Left cardiac atrium (tissue), 4 donors: ENCODE results near the gene PLPP7. TPM values are rescaled to one million over a fixed set of nuclear protein-coding genes. Genes with fewer than 3 reads are reported as not detected.

Source experiments
- ATAC-seq, 2 donors: fragments of 200-7000 bp; cut with Tn5 transposase; one replicate each; pipeline ENCODE4 v1.9.1; 2020; ENCODE audit warnings: mild to moderate bottlenecking in 2 of 2, moderate library complexity in 2 of 2
- DNase-seq: peaks from one replicate; pipeline ENCODE4 v3.0.0-alpha.2; 2020
- intact Hi-C, 2 donors: fragments of 100-400 bp; cut with DNase I; formaldehyde crosslinking; loops; one replicate each; pipeline versions ENCODE4 v1.14.1 to v1.15.1; 2022 to 2023
- total RNA-seq, 2 donors: library from RNA; stranded (reverse); fragmentation: NEBNext Ultra II Directional; extraction: Animal tissue kit (Norgen Biotek cat#: 25700); gene quantifications; one replicate each; pipeline ENCODE4 v1.2.1, GENCODE V29; 2021
- donor health status: DM: no; HTN: yes; CAD: no.
- donor health status: DM: no; HTN: yes; CAD: no; lungs with severe emphysema.
- donor health status: DM: yes; HTN: yes; CAD: no.
- donor health status: Dilated cardiomyopathy.

PLPP7 gene
- total RNA-seq, 2 donors from 2014 or later = 82.7 to 108 TPM

DNA sequence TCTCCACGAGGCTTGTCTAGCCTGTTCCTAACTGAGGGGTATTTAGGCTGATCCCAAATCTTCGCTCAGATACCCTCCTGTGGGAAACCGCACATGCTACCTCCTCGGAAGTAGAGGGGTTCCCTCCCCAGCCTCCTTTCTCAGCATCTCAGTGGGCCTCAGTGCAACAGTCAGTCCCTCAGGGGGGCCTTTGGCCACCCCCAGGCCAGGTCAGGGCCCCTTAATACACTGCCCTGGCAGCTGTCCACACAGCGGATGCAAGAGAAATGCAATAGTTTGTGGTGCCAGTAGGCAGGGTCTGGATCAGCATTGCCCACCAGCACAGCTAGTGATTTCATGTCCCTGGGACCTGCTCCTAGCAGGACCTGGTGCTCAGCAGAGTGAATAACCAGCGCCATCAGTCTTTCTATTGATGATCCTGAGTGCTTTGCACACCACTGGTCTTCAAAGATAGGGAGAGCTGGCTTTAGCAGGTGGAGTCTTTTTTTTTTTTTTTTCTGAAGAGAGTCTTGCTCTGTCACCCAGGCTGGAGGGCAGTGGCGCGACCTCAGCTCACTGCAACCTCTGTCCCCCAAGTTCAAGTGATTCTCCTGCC, 7.5 kb downstream of the PLPP7 start:
- ATAC-seq (no peak), DNase-seq (no peak)
- intact Hi-C loops = loop anchor here in 1 of 2 donors (5.0 kb wide), 1 partner anchor 35 kb away; no protein-coding TSS in a partner anchor

DNA sequence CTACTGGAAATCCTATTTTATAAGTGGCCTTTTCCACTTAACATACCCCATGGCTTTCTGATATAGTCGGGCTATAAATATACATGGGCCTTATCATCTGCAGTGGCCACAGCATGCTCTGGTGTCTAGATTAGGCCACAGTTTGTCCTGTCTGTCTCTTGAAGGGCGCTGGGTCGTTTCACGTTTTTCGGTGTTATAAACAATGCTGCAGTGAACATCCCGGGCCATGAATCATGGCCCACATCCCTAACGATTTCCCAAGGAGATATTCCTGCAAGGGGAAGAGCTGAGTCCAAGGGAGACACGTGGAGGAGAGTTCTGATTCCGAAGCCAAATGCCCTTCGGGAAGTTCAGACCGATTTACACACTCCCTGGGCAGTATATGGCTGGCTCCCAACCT, 8.4 kb downstream of the PLPP7 start:
- DNase-seq = no peak
- intact Hi-C loops = loop anchor here in 1 of 2 donors (5.0 kb wide), 1 partner anchor 34 kb away; no protein-coding TSS in a partner anchor
- ATAC-seq = peak; percentile 62 to 71

DNA sequence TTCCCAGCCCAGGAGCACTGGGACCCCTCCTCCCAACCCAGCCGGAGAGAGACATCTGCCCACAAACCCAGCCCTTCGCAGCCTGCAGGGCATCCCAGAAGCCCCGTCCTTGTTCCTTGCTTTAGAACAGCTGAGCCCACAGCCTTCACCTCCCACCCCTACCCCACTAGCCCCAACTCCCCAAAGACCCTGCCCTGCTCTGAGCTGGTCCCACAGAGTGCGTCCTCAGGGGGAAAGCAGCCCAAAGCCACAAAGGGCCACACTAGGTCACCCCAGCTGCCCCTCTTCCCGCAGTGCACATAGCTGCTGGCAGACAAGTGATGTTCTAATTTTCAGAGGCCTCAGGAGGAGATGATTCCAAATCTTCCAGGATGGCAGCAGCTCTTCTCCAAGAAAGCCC, 8.8 kb downstream of the PLPP7 start:
- intact Hi-C loops = loop anchor here in 1 of 2 donors (5.0 kb wide), 1 partner anchor 34 kb away; no protein-coding TSS in a partner anchor
- DNase-seq (no peak), ATAC-seq (peak in 1 of 2 donors; percentile 3)

DNA sequence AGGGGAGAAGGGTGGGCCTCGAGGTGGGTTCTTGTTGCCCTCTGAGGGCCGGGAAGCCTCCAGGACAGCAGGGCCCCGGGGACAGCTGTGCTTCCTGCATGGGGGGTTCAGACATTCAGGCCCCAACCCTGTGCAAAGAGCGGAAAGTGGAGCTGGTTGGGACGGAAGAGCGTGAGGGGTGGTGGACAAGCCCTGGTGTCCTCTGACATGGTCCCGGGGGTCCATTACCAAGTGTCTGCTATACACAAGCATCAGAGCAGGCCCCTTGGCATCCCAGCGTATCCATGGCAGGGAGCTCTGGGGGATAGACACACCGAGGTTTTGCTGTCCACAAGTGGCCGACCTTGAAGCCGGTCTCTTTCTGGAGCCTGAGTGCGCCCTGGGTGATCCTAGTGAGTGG, 9.3 kb downstream of the PLPP7 start:
- intact Hi-C loops = loop anchor here in 1 of 2 donors (5.0 kb wide), 1 partner anchor 33 kb away; no protein-coding TSS in a partner anchor
- no peak for DNase-seq
- ATAC-seq = no peak

DNA sequence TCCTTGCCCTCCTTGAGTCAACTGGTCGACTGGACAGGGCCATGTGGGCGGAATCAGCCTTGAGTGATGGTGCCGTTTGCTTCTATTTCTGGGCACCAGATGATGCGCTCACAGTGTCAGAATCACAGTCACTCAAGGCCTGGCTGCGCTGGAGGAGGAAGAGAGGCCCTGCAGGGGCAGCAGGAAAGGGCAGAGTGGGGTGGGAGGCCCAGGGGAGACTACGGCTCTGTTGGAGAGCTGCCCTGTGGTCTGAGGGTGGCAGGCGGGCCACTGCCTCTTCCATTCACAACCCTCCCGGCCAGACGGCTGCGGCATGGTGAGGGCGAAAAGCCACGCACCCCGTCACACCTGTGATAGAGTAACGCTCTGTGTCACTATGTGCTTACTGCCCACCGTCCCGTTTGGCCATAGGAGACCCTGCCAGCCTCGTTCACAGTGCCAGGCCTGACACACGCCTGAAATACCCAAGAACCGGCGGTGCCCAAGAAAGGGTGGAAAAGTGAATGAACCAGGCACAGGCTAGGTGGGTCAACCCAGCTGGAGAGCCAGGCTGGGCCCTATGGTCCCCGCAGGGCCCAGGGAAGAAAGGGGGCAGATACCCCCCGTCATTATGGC, 9.9 kb downstream of the PLPP7 start:
- ATAC-seq (peak; percentile 64 to 75), DNase-seq (peak; percentile 64)
- intact Hi-C loops = loop anchor here in 1 of 2 donors (5.0 kb wide), 1 partner anchor 33 kb away; no protein-coding TSS in a partner anchor

DNA sequence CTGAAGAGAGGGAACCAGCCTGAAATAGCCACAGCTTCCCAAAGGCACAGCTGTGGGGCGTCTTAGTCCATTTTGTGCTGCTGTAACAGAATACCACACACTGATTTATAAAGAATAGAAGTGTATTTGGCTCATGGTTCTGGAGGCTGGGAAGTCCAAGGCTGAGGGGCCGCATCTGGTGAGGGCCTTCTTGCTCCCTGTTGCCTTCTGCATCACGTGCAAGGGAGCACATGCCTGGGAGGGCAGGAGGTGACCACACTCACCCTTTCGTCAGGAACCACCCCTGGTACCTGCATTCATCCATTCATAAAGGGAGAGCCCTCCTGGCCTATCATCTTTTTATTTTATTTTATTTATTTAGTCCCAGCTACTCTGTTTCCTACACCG, 10.4 kb downstream of the PLPP7 start:
- ATAC-seq = no peak
- intact Hi-C loops = loop anchor here in 1 of 2 donors (5.0 kb wide), 1 partner anchor 32 kb away; no protein-coding TSS in a partner anchor
- no peak for DNase-seq

DNA sequence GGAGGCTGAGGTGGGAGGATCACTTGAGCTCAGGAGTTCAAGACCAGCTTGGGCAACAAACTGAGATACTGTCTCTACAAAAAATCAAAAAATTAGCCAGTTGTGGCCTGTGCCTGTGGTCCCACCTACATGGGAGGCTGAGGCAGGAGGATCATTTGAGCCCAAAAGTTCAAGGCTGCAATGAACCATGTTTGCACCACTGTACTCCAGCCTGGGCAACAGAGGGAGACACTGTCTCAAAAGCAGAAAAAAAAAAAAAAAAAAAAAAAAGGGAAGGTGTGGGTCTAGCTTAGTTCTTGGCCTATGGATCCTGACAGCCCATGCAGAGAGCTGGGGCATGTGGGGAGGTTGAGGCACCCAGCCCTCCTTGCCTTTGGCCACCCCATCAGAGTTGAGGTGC, 10.9 kb downstream of the PLPP7 start:
- intact Hi-C loops = no loop called here
- ATAC-seq = no peak
- DNase-seq = no peak

DNA sequence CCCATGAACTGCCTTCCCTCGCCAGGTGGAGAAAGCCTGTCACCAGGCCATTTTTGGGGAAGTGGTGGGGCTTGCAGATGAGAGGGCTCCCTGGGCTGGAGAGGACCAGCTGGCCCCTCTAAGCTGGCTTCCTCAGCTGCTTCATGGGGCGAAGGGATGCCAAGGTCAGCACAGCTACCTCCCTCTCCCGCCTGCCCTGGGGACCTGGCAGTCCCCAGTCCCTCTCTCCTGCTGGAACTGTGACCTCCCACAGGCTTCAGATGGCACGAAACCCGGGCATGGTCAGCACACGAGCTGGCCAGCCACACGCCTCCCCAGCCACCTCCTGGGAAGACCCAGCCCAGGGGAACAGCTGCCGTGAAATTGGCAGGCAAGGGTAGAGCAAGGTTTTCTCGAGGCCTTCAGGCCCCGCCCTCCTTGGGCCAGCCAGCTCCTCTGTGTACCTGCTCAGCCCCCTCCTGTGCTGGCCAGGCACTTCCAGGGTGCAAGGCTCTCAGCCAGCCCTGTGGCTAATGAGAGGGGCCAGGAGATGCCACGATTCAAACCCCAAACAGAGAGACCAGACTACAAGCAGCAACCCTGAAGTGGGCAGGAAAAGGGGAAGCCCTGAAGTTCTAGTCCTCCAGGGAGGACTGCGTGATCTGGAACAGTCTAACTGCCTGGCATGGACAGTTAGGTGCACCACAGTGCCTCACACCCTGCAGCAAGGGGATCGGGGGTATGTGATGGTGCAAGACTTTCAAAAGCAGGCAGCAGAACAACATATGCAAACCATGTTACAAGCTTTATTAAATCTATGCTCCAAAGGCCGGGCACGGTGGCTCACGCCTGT, 12.9 kb downstream of the PLPP7 start:
- no peak for DNase-seq
- intact Hi-C loops = no loop called here
- peak; percentile 32 to 63 for ATAC-seq

DNA sequence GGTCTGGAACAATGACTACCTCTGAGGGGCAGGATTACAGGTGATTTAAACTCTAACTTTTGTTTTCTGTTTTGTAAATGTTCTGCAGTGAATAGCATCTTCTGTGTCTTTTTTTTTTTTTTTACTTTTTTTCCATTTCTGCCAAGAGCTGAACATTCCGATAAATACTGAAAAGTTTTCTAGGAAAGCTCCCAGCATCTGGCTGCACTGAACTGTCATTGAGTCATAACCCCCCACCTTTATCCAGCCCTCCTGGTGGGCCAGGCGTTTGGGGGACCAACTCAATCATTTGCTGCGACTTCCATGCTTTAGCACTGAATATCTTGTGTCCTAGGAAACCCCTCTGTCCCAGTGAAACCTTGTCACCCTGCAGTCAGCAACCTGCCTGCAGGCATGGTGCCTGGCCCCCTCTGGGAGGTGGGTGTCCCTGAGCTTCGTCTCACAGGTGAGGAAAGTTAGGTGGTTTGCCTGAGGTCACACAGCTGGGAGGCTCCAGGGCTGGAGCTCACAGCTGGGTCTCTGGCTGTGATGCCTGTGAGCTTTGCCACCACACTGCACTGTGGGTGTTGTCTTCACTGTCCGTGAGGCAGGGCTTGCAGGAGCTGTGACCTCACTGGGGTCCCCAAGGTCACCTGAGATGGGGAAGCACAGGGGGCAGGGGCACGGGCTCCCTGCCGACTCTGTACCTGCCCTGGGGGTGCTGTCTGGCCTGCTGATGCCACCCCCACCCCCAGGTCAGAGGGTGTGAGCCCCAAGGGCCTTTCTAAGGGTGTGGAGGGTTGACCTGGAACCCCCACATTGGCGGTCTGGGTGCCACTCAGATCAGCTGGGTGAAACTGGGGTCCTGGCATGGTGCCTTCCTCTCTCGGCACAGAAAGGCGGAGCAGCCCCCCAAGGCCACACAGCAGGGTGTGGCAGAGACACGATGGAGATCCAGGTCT, 14.1 kb downstream of the PLPP7 start:
- no peak for ATAC-seq
- intact Hi-C loops = no loop called here
- DNase-seq = no peak

DNA sequence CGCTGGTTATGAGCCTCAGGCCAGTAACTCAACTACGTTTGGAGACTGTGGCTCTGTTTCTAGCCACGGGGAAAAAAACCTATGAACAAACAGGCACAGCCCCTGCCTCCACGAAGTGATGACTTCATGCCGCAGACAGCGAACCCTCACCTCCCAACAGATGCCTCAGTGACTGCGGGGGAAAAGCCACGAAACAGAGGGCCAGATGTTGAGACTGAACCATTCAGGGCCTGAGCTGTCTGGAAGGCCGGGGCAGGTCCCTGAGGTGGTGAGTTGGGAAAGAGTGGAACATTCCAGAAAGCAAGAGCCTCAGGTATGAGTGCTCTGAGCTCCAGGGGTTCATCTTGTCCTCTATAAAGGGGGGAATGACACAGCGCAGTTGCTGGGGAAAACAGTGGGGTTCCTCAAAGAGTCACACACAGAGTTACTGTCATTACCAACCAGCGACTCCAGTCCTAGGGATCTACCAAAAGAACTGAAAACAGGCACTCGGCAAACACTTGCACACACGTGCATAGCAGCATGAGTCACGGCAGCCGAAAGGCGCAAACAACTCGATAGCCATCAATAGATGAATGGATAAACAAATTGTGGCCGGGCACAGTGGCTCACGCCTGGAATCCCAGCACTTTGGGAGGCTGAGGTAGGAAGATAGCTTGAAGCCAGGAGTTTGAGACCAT, 15.3 kb downstream of the PLPP7 start:
- no peak for ATAC-seq
- intact Hi-C loops = no loop called here
- no peak for DNase-seq

DNA sequence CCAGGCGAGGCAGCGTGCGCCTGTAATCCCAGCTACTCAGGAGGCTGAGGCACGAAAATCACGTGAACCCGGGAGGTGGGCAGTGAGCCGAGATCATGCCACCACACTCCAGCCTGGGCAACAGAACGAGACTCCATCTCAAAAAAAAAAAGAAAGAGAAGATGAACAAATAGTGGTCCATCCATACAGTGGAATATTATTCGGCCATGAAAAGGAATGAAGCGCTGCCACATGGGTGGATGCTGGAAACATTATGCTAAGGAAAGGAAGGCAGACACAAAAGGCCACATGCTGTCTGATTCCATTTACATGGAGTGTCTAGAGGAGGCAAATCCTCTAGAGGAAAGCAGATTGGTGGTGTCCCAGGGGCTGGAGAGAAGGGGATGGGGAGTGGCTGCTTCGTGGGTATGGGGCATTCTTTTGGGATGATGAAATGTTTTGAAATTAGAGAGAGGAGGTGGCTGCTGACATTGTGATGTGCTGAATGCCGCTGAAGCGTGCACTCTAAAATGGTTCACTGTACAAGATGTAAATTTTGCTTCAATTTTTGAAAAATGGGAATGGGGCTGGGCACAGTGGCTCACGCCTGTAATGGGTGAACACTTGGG, 17.0 kb downstream of the PLPP7 start:
- DNase-seq = no peak
- ATAC-seq = no peak
- intact Hi-C loops = no loop called here

DNA sequence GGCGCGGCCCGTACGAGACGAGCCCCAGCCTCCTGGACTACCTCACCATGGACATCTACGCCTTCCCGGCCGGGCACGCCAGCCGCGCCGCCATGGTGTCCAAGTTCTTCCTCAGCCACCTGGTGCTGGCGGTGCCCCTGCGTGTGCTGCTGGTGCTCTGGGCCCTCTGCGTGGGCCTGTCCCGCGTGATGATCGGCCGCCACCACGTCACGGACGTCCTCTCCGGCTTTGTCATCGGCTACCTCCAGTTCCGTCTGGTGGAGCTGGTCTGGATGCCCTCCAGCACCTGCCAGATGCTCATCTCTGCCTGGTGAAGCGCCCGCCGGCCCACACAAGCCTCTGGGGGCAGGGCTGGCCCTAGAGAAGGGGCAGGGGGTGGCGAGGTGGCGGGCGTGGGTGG, 18.5 kb downstream of the PLPP7 start:
- intact Hi-C loops = no loop called here
- ATAC-seq = peak; percentile 4 to 27
- no peak for DNase-seq

DNA sequence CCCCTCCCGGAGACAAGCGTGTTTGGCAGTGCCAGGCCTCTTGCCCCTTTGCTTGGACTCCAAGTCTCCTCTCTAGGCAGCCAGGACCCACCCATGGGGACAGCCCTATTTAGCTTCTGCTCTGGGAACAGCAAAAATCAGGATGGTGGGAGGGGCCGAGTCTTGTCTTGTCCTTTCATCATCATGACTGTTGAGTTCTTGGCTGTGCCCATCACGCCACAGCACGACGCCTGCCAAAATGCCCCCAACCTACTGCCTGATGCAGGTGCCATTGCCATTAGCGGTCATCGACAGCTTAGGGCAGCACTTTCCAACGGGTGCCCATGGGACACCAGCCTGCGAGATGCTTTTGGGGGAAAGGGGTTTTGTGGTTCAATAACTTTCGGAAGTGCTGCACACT, 18.9 kb downstream of the PLPP7 start:
- no peak for DNase-seq
- ATAC-seq = peak; percentile 14
- intact Hi-C loops = no loop called here

DNA sequence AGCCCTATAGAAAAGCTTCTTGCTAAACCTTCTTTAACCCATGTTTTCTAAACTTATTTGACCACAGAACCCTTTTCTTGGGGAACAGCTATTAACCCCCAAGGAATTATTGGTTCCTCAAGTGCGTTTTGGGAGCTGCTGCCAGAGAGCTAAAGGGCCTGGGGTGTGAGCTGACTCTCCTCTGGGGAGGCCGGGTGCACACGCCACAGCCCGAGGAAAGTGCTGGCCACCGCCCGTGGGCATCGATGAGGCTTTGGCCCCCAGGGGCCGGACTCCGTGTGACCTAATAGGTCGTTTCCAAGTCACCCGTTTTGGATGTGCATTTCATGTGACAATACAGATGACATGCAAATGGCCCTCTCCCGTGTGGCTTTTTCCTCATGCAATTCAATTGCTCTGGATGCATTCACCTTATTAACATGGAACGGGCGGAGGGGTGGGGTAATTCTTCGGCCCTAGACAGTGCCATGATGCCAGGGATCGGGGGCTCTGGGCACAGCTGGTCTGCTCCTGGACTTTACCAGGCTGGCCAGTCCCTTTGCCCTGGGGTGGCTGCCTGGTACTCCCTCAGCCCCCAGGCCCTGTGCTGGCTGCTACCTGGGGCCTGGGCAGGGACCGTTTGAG, 19.5 kb downstream of the PLPP7 start:
- DNase-seq (no peak), ATAC-seq (no peak)
- intact Hi-C loops = no loop called here

DNA sequence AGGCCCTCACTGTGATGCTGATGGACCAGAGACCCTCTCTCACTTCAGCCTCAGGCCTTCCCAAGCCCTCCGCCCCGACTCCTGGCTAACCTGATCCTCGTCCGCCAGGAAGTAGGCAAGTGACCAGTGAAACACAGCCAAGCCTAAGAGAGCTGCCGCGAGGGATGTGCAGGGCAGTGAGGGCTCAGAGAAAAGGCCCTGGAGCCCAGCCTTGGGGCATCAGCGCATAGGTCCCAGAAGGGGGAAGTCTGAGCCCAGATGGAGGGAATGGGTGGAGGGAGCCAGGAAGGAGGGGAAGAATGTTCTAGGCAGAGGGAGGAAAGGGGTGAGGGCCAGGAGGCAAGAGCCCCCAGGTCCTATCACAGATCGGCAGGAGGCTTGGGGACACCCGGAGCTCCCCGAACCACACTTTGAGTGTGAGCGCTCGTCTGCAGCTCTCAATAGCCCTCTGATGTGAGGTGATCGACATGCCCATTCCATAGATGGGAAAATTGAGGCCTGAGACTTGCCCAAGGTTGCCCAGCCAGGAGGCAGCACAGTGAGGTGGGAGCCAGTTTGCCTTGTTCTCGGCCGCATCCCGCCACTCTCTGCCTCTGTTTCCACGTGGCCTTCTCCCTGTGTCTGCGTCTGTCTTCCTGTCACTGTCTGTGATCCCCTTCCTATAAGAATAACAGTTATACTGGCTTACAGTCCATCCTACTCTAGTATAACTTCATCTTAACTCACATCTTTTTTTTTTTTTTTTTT, 20.2 kb downstream of the PLPP7 start:
- DNase-seq (no peak), ATAC-seq (no peak)
- intact Hi-C loops = no loop called here

DNA sequence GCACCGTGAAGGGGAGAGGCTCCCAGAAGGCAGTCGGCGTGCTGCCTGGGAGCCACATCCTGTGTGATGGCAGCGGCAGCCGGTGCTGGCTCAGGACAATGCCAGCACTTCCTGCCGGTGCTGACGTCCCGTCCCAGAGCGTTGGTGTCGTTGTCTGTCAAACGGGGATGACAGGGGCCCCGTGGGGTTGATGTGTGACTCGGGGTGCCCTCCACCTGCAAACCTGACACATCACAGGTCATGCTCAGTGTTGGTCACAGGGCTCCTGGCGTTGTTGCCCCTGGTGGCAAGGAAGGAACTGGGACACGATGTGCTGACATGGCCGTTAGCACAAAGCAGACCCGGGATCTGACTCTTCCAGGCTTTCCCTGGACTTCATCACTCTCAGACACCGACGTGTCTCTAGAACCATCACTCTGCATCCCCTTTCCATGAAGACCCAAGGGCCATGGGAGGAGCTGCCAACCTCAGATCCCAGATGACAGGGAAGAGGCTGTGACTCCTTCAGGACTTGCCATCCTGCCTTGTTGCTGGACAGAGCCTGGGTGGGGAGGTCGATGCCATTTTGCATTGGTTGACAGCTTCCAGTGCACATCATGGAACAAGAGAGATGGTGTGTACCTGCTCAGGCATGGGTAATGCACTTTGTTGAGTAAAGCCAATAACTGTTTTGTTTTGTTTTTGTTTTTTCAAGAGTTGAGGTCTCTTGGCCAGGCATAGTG, 21.5 kb downstream of the PLPP7 start:
- DNase-seq (peak; percentile 55), ATAC-seq (peak; percentile 46 to 61)
- intact Hi-C loops = no loop called here
